ENCODE data around the gene PNN.
"Not testable (repeated sequence)": the region's sequence is repeated elsewhere in the genome, so short reads cannot be mapped to it uniquely, and the experiment has no call there.

The PNN gene

GRCh38 chr14:39230416-39231035, 55.5 kb downstream of the PNN start:
- no peak for DNase-seq

GRCh38 chr14:39231751-39232553, 56.9 kb downstream of the PNN start:
- not testable (repeated sequence) for DNase-seq
